Stomach (tissue), 4 donors: ENCODE measurements around the gene NUP93.

Source experiments
- CTCF ChIP-seq, 7 experiments: fragments of 450-650 bp in 4 of 7; fragments of 200-600 bp in 3 of 7; sonication (generic) in 3 of 7; IDR thresholded peaks; one replicate each; pipeline ENCODE4 v1.5.1; 2016 to 2019; ENCODE audit warnings: antibody characterized with exemption in 7 of 7, control low read depth in 2 of 7, mild to moderate bottlenecking in 1 of 7
- POLR2A ChIP-seq, 4 donors: fragments of 450-650 bp; IDR thresholded peaks; one replicate each; pipeline ENCODE4 v1.6.1; 2016; ENCODE audit warnings: antibody characterized with exemption in 4 of 4, control low read depth in 2 of 4, mild to moderate bottlenecking in 1 of 4, moderate library complexity in 1 of 4

- TF ChIP-seq POLR2A (IDR thresholded peaks at IDR 0.05) (no peak), CTCF (IDR thresholded peaks at IDR 0.05) (no peak)
These were observed 4.5 kb downstream of the NUP93 start for GRCh38 chr16:56734429-56734828.
